GM18526 (cell line): ENCODE data around the gene RNF169.

Experiments
- POLR2A ChIP-seq: IDR thresholded peaks from 3 replicates; pipeline ENCODE4 v1.6.1; 2011; ENCODE audit not compliant: insufficient read length; ENCODE audit errors: extremely low read depth

The RNF169 gene

DNA sequence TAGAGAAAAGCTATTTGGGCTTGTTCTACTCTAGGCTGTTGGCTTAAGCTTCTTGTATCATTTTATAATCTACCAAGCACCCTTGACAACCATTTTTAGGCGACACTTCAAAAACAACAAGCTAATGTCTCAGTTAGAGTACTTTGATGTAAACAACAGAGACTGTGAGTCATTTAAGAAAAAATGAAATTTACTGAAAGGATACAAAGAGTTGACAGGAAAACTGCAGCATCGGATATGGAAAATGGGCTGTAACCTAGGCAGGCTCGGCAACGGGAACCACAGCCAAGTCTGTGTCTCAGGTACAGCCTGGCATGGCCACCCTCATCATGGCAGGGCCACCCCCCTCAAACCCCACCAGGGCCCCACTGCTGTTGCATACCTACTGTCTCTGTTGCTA, 4.4 kb upstream of the RNF169 start:
- no peak for TF ChIP-seq POLR2A

DNA sequence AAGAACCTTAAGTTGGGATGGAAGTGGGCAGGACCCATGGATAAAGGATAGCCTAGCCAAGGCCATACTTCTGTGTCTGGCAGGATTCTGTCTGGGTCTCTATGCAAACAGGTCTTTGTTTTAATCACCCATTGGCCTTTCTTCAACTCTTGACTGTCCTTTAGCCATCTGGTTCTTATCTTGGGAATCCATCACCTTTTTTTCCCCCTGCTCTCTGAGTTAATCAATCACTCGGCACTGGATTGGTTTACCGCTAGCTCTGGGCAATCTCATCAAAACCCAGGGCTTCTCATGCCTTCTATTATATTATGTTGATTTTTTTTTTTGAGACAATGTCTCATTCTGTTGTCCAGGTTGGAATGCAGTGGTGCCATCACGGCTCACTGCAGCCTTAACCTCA, 1.8 kb upstream of the RNF169 start:
- no peak for TF ChIP-seq POLR2A

DNA sequence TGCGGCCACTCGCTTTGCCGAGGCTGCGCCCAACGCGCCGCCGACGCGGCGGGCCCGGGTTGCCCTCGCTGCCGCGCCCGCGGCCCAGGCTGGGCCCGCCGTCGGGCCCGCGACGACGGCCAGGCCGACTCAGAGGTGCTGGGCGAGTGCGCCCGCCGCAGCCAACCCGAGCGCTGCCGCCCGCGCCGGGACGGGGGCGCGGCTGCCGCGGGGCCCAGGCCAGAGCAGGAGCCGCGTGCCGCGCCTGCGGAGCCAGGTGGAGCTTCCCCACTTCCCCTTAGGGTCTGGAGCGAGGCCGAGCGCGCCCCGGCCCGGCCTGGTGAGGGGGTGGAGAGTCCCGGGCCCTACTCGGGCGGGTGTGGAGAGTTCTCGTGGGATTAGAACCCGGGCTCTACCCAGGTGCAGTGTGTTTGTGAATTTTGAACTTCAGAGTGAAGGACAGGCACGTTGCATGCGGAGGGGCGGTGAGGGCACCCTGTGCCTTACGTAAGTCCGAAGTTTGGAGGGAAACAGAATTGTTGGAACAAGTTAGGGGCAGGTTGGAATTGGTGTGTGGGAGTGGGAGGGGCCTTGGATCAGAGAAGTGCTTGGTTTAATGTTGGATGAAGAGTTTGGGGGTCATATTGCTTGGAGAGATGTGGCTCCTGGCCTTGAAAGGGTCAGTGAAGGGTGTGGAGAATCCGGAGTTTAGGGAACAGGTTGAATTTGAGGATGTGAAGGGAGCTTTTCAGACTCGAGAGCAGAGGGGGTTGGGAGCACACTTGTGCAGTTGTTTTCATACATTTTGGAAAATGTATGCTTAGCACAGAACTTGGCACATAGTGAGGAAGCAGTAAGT, 697 bp downstream of the RNF169 start:
- peak; percentile 6 for TF ChIP-seq POLR2A

DNA sequence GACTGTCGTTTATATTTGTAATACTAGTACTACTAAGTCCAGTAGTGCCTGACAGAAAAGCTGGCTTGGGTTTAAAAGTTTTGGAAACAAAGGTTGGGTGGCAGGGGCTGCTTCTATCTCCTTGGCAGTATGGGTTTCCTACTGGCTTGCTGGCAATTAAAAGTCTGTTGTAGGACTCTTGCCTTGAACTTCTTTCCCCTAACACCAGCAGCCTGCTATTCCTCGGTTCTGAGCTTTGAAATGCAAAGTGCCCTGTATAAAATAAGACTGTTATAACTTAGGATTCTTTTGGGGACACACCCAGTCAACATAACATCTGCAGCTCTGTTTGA, 1.3 kb downstream of the RNF169 start:
- no peak for TF ChIP-seq POLR2A

DNA sequence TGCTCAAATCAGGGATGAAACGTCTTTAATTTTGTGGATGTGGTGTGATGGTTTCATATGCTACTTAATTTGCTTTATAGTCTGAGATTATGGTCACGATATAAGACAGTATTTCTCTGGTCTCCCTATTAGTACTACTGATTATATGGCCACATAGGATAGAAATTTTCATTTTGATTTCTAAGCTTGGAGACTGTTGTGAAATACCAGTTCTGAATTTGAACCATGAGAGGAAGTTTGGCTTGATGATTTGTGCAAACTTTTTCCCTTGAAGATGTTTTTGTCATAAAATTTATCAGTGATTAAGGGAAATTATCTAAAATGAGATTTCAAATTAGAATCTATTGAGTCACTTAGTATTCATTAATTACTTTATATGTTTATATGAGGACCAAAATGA, 2.7 kb downstream of the RNF169 start:
- no peak for TF ChIP-seq POLR2A

DNA sequence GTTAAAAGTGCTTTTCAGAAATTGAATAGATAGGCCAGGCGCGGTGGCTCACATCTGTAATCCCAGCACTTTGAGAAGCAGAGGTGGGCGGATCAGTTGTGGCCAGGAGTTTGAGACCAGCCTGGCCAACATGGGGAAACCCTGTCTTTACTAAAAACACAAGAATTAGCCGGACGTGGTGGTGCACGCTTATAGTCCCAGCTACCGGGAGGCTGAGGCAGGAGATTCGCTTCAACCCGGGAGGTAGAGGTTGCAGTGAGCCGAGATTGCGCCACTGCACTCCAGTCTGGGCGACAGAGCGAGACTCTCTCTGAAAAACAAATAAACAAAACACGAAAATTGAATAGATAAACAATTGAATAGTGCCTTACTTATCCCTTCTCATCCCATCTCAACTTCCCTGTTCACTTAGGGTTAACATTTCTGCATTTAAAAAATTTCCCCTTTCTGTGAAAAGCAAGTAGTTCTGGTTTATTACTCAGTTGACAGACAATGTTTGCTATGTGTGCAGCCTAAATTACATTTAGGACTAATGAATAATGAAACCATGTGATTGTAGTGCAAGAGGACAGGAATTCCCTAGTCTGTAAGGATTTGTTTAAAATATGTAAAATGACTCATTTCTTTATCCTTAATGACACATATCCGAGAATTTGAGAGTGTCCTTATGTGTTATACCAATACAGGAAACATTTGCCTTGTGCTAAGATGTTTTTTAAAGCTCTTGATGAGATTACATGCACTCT, 6.0 kb downstream of the RNF169 start:
- no peak for TF ChIP-seq POLR2A

DNA sequence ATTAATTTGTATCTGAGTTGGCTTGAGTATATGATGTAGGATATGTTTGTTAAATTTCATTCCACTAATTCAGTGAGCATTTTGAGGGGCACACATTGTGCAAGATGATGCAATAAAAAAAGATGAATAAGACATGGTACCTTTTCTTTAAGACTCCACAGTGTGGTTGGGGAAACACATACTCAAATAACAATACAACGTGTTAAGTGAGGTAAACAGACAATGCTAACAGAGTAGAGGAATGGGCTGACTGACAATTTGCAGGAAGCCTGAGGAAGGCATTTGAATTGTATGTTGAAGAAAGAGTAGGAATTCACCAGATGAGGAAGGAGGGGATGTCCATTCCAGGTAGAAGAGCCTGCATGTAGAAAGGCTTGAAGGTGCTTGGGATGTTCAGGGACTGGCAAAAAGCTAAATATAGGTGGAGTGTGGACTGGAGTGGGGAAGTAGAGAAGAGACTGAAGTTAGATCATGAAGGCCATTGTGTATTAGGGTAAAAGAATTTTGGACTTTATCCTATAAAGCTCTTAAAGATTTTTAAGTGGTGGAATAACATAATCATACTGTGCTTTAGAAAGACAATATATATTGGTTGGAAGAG, 6.8 kb downstream of the RNF169 start:
- TF ChIP-seq POLR2A: no peak

DNA sequence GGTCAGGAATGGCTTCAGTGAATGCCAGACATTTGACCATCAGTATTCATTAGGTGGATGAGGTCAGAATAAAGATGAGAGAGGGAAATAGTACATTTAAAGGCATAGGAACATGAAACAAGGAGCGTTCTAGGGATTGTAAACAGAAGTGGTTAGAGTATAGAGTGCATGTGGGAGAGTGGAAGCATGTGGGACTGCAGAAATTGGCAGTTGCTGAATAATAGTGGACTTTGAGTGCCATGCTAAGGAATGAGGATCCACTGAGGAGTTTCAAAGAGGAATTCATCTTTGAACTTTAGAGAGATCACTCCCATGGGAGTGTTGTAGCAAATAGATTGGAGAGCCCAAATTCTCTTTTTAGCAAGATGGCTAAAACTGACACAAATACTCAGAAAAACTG, 7.9 kb downstream of the RNF169 start:
- no peak for TF ChIP-seq POLR2A

DNA sequence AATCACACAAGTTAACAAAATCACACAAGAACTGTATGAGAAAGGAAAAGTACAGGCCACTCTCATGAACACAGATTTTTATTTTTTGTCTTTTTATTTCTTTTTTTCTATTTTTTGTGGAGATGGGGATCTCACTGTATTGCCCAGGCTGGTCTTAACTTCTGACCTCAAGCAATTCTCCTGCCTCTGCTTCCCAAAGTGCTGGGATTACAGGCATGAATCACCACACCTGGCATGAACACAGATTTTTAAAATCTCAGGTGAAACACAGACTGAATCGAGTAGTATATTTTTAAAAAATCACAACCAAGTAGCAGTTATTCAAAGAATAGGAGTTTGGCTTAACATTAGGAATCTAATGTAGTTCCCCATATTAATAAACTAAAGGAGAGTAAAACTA, 18.3 kb downstream of the RNF169 start:
- no peak for TF ChIP-seq POLR2A

DNA sequence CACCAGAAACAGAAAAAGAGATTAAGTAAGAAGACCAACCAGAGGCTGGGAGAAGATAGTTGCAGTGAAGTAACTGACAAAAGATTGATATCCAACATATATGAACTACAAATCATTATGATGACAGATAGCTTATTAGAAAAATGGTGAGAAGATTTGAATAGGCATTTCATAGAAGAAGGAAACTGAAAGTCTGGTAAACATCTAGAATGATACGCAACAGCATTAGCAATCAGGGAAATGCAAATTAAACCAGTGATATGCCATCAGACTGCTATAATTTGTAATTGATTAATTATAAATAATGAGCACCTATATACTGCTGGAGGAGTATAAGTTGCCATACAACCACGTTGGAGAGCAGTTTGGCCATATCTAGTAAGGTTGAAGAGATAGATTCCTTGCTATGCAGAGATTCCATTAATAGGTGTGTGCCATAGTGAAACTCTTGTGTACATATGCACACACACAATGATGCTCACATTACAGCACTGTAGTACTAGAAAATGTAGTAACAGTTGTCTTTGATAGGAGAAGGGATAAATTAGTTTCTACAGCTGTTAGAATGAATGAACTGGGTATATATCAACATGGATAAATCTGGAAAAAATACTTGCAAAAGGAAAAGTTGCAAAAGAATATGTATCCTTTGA, 20.5 kb downstream of the RNF169 start:
- no peak for TF ChIP-seq POLR2A

DNA sequence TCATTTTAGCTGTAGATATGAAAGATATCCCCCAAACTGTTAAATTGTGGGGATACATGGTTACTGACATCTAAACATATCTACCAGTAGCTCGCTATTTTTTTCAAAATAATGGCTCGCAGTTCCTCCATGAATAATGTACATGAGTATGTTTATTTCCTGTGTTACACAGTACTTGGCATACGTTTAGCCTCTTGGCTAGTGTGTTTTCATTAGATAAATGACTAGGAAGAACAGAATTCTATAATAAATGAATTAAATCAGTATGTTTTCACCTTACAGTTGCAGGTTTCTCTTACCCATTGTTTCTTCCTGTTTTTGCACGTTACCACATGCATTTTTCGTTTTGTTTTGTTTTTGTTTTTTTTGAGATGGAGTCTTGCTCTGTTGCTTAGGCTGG, 21.8 kb downstream of the RNF169 start:
- TF ChIP-seq POLR2A: no peak

DNA sequence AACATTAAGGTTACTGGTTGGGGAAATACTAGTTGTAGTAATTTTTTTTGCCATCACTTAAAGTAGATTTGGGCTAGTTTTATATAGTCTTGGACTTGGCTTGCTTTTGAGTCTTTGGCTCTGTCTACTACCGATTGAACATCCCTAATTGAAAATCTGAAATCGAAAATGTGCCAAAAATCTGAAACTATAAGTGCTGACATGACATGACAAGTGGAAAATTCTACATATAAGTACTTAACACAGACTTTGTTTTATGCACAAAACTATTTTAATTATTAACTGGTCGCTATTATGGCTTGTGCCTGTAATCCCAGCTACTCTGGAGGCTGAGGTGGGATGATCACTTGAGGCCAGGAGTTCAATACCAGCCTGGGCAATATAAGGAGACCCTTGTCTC, 22.5 kb downstream of the RNF169 start:
- no peak for TF ChIP-seq POLR2A

DNA sequence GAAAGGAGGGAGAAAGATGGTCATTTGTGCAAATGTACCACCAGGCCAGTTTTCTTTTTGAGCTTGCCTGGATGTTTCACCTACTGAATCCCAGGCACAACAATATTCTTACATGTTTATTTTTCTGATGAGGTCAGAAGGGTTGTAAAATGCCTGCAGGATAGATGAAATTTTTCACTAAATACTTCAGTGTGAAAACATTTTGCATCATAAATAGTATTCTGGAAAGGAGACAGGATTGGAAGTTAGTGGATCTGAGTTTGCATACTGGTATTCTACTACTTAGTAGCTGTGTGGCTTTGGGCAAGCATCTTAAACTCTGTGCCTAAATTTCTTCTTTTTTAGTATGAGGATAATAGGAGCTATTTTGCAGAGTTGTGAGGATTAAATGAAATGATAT, 24.8 kb downstream of the RNF169 start:
- TF ChIP-seq POLR2A: no peak

DNA sequence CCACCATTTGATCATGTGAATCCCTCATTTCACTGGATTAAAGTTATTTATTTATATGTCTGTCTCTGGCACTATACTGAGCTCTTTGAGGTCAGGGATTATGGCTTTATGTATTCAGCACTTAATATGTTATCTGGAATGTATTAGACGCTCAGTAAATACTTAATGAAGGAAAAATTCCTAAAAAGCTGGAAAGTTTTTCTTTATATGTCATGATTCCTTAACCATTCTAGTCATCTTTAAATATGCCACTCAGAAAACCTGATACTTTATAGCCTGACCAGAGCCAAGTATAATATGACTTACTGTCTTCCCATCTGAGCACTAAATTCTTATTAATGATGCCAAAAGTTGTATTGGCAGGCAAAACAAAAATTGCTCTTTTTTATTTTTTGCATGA, 27.1 kb downstream of the RNF169 start:
- no peak for TF ChIP-seq POLR2A

DNA sequence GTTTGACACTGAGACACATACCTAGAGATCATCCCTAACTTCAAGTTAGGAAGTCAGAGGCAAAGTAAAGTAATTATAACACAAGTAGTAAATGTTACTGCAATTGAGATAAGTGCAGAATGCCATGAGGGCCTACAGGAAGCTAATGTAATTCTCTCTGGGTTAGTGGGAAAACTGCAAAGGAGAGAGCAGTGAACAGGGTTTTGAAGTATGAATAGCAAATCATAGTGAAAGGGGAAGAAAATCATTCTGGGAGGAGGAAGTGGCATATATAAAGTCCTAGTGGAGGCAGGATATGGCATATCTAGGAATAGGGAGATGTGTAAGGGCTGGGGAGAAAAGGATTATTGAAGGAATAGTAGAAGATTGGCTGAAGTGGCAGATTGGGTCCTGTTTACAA, 27.9 kb downstream of the RNF169 start:
- no peak for TF ChIP-seq POLR2A

DNA sequence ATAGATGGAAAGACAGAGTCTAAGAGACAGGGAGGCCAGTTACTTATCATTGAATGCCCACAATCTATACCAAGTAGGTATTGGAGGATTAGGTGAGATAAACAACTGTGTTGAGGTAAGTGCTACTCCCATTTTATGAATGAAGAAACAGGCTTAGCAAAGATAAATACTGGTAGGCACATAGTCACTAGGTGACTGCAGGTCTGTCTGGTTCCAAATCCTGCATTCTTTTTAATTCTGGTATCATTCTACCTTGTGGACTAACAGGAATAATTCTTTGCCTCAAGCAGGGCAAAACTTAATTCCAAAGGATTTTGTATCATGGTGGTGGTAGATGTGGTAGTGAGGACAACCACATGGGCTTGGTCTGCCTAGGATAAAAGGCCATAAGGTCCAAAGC, 28.4 kb downstream of the RNF169 start:
- TF ChIP-seq POLR2A: no peak
